Measurements from ENCODE around the gene COX4I1.

DNA sequence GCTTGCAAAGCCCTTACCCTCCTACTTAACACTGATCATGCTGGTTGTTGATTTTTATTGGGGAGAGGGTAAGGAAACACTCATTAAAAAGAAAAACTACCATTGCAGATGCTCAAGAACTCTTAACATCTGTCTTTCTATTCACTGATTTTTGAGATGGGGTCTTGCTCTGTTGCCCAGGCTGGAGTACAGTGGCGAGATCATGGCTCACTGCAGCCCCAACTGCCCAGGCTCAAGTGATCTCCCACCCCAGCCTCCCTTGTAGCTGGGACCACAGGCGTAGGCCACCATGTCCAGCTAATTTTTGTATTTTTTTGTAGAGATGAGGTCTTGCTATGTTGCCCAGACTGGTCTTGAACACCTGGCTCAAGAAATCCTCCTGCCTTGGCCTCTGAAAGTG, 14.7 kb upstream of the COX4I1 start:
- no peak for TF ChIP-seq SIN3A (IDR thresholded peaks at IDR 0.05; ENCODE audit: low read depth, low read length)
- TF ChIP-seq, protein P1, sequence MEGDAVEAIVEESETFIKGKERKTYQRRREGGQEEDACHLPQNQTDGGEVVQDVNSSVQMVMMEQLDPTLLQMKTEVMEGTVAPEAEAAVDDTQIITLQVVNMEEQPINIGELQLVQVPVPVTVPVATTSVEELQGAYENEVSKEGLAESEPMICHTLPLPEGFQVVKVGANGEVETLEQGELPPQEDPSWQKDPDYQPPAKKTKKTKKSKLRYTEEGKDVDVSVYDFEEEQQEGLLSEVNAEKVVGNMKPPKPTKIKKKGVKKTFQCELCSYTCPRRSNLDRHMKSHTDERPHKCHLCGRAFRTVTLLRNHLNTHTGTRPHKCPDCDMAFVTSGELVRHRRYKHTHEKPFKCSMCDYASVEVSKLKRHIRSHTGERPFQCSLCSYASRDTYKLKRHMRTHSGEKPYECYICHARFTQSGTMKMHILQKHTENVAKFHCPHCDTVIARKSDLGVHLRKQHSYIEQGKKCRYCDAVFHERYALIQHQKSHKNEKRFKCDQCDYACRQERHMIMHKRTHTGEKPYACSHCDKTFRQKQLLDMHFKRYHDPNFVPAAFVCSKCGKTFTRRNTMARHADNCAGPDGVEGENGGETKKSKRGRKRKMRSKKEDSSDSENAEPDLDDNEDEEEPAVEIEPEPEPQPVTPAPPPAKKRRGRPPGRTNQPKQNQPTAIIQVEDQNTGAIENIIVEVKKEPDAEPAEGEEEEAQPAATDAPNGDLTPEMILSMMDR (IDR thresholded peaks at IDR 0.05 in 2 of 3, conservative IDR thresholded peaks at IDR 0.05 in 1 of 3; ENCODE audit: control insufficient read depth in 2 of 3, extremely low read depth in 1 of 3, insufficient read depth in 1 of 3, low read depth in 3 of 3, low read length in 3 of 3): no peak
- no peak for TF ChIP-seq NFXL1 (IDR thresholded peaks at IDR 0.05; ENCODE audit: borderline replicate concordance)
- TF ChIP-seq ZNF274 (IDR thresholded peaks at IDR 0.05; ENCODE audit: insufficient read depth, insufficient read length): no peak
- no peak for TF ChIP-seq POLR2A (IDR thresholded peaks at IDR 0.05; ENCODE audit: low read depth, low read length)

Measured in GM12878 (cell line).